Ovary (tissue), 9 donors: Measurements from ENCODE around the gene RRAD. TPM values are rescaled to one million over a fixed set of nuclear protein-coding genes. Genes with fewer than 3 reads are reported as not detected.
"Not testable (repeated sequence)": the region's sequence is repeated elsewhere in the genome, so short reads cannot be mapped to it uniquely, and the experiment has no call there.

Experiments used
- DNase-seq, 5 donors: peaks; one replicate each; pipeline ENCODE4 v3.0.0-alpha.2; 2019 to 2020
- H3K27ac ChIP-seq, 2 donors: fragments of 200-600 bp; one replicate each; pipeline versions ENCODE4 v1.5.1 to v1.8.0; 2019 to 2022
- H3K27me3 ChIP-seq: fragments of 200-600 bp; one replicate; pipeline ENCODE4 v1.8.0; 2022
- H3K36me3 ChIP-seq: fragments of 200-600 bp; sonication (generic); one replicate; pipeline ENCODE4 v1.5.1; 2019
- H3K4me1 ChIP-seq: one replicate; pipeline ENCODE4 v1.8.1; 2013; ENCODE audit warnings: mild to moderate bottlenecking, moderate library complexity; ENCODE audit not compliant: insufficient read depth
- H3K4me3 ChIP-seq: fragments of 200-600 bp; sonication (generic); one replicate; pipeline ENCODE4 v1.5.1; 2017
- H3K9me3 ChIP-seq, 2 donors: fragments of 200-600 bp in 1 of 2; sonication (generic) in 1 of 2; one replicate each; pipeline versions ENCODE4 v1.5.1 to v1.8.1; 2013 to 2019; ENCODE audit warnings: mild to moderate bottlenecking in 1 of 2, moderate library complexity in 1 of 2
- EP300 ChIP-seq: sonication (generic); formaldehyde crosslinking; IDR thresholded peaks from one replicate; pipeline ENCODE4 v1.6.1; 2017; ENCODE audit warnings: antibody characterized with exemption
- POLR2A ChIP-seq: fragments of 450-650 bp; IDR thresholded peaks from one replicate; pipeline ENCODE4 v1.6.1; 2017; ENCODE audit warnings: antibody characterized with exemption, mild to moderate bottlenecking, moderate library complexity
- WGBS, 3 donors: extraction: QIAGEN DNeasy Blood & Tissue Kit in 1 of 3; methylation state at CpG; one replicate each; pipeline versions ENCODE4 v1.1.5 to v1.1.7; 2013 to 2017; 5-methylcytosine and 5-hydroxymethylcytosine counted together
- intact Hi-C, 4 donors: fragments of 100-400 bp; cut with DNase I; formaldehyde crosslinking; loops; one replicate each; pipeline versions ENCODE4 v1.11.0 to v1.15.1; 2022 to 2023
- polyA plus RNA-seq, 2 donors: library from polyadenylated mRNA; stranded (reverse); fragments of 200-250 nt in 1 of 2; fragments of 350-450 nt in 1 of 2; fragmentation: Illumina TruSeq in 1 of 2; extraction: RNeasy Lipid Tissue Mini Kit (QIAGEN cat#74804) in 1 of 2; gene quantifications; one replicate each; pipeline ENCODE4 v1.2.3, GENCODE V29; 2013 to 2014
- total RNA-seq, 7 donors: library from RNA; depleted of rRNA in 2 of 7; stranded (reverse); fragments of >200 nt in 2 of 7; fragmentation: NEBNext Ultra II Directional in 3 of 7; extraction: Animal tissue kit (Norgen Biotek cat#: 25700) in 3 of 7; gene quantifications; one replicate each; pipeline versions ENCODE4 v1.1.0 to v1.2.4, GENCODE V29; 2016 to 2023
- TF ChIP-seq, protein P1 (sequence below), 3 donors: fragments of 450-650 bp in 2 of 3; fragments of 200-600 bp in 1 of 3; IDR thresholded peaks; one replicate each; pipeline versions ENCODE4 v1.5.1 to v1.8.0; 2016 to 2022; ENCODE audit warnings: antibody characterized with exemption in 3 of 3, mild to moderate bottlenecking in 1 of 3
- donor health status: DM: no; HTN: no; CAD: no; lungs with moderate emphysema.
- donor health status: DM: no; HTN: no; CAD: no.
- donor health status: Bipolar disorder and iron deficiency.
- donor health status: DM: yes; HTN: yes; CAD: no.
- donor health status: DM: no; HTN: no; CAD: no.
- donor health status: DM: yes; HTN: yes; CAD: no.

RRAD gene
- total and polyA plus RNA-seq, 9 donors: 2.3 to 43.1 (median 12.1) TPM

DNA sequence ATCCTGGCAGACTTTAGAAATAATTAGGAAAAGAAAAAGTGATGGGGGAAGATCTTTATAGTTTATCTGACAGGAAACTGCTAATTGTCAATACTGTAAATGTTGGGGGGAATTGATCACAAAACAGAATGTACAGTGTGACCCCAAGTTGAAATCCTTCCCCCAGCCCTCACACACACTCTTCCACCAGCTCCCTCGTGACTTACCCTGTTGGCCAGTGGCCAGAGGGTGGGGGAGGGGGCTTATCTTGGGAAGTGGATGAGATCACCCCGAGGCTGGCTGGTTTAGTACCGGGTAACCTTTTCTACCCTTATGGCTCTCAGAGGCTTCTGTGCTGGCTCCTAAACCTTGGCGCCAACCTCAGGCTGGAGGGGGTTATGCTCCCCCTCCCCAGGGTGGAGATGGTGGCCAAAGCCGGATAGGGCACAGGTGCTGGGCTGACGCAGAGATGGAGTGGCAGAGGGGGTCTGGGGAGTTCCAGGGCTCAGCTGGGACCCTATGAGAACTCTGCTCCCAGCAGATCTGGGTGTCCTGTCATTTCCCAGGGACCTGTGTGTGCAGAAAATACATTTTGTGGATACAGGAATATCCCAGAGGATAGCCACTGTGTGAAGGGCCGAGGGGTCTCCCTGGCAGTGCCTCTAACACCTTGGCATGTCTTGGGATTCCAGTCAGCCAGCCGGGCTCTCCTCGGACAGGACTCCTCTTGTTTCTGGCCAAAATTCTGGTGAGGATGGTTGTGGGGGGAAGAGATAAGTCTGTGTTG is 25.2 kb downstream of the RRAD start:
- Histone ChIP-seq H3K27me3 (no peaks in the 10 kb centered on the region), H3K4me1 (peaks cover 42% of the 10 kb centered on the region), H3K27ac (peak overlapping the region; percentile 63 to 81), H3K36me3 (no peaks in the 10 kb centered on the region), H3K4me3 (no peak overlapping the region), H3K9me3 (no peaks in the 10 kb centered on the region)
- no peak for TF ChIP-seq EP300
- no peak for TF ChIP-seq POLR2A
- WGBS, 3 donors: 12 to 16% (median 14%) methylated on average over 9 of the region's 9 CpGs
- peak; percentile 92 to 95 (median 94) for DNase-seq
- intact Hi-C loops: loop anchor here in 3 of 4 donors (5.0 to 10.0 kb wide), 2 partner anchors 32 to 255 kb away; partner anchors contain the start of genes CIAO2B (in 2 of the 3), B3GNT9 (in 1 of the 3), FBXL8 (in 1 of the 3) and TRADD (in 1 of the 3)

DNA sequence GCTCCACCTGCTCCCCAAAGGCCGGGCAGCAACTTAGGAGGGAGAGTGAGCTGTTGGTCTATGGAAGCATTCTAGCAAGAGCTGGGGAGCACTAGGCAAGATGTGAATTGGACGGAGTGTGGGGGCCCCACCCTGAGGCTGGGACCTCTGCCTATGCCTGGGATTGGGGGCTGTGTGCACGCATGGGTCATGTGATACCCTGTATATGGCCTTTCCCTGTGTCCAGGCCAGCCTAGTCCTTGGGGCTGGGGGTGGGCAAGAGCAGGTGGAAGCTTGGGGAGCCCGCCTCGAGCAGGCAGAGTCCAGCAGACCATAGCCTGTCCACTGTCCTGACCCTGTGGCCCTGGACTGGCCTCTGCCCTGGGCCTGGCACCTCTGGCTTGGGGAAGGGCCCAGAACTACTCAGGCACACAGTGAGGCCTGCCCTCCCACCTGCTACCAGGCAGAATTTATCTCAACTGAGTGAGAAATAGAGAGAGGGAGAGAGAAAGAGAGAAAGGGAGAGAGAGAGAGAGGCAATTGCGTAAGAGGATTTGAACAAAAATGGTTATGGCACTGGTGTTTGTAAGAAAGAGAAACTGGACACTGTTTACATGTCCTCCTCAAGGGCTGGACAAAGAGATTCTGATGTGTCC is 25.9 kb downstream of the RRAD start:
- TF ChIP-seq, protein P1, sequence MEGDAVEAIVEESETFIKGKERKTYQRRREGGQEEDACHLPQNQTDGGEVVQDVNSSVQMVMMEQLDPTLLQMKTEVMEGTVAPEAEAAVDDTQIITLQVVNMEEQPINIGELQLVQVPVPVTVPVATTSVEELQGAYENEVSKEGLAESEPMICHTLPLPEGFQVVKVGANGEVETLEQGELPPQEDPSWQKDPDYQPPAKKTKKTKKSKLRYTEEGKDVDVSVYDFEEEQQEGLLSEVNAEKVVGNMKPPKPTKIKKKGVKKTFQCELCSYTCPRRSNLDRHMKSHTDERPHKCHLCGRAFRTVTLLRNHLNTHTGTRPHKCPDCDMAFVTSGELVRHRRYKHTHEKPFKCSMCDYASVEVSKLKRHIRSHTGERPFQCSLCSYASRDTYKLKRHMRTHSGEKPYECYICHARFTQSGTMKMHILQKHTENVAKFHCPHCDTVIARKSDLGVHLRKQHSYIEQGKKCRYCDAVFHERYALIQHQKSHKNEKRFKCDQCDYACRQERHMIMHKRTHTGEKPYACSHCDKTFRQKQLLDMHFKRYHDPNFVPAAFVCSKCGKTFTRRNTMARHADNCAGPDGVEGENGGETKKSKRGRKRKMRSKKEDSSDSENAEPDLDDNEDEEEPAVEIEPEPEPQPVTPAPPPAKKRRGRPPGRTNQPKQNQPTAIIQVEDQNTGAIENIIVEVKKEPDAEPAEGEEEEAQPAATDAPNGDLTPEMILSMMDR (IDR thresholded peaks at IDR 0.05): no peak
- no peak for TF ChIP-seq EP300
- TF ChIP-seq POLR2A: no peak

DNA sequence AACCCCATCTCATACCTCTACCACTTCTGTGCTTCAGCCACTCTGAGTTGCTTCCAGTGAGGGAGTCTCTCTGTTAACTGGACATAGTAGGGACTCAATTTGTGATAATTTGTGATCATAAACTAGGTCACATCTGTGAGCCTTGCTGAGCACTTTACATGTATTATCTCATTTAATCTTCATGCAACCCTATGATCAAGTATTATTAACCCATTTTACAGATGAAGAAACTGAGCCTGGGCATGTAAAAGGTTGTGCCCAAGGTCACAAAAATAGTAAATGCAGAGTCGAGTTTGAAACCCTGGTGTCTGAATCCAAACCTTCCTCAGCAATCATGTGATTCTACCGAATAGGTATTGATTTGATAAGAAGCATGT is 26.4 kb downstream of the RRAD start:
- H3K4me1 ChIP-seq: peaks cover 36% of the 10 kb centered on the region
- 39 to 62% (median 45%) methylated on average over 2 of the region's 2 CpGs for WGBS, 3 donors
- no peak for DNase-seq
- no peaks in the 10 kb centered on the region for H3K9me3 ChIP-seq
- peak overlapping the region; percentile 68 to 81 for H3K27ac ChIP-seq
- H3K4me3 ChIP-seq: no peak overlapping the region
- H3K36me3 ChIP-seq: no peaks in the 10 kb centered on the region
- intact Hi-C loops: loop anchor here in 3 of 4 donors (5.0 to 10.0 kb wide), 2 partner anchors 33 to 256 kb away; partner anchors contain the start of genes CIAO2B (in 2 of the 3), B3GNT9 (in 1 of the 3), FBXL8 (in 1 of the 3) and TRADD (in 1 of the 3)
- H3K27me3 ChIP-seq: no peaks in the 10 kb centered on the region
- TF ChIP-seq, protein P1 (IDR thresholded peaks at IDR 0.05): no peak
- TF ChIP-seq POLR2A: no peak
- TF ChIP-seq EP300: no peak

More for the DNA sequence above, 25.9 kb downstream of the RRAD start:
- no peaks in the 10 kb centered on the region for H3K36me3 ChIP-seq
- peaks cover 38% of the 10 kb centered on the region for H3K4me1 ChIP-seq
- peak; percentile 47 to 72 (median 62) for DNase-seq
- WGBS, 3 donors: 60 to 64% (median 62%) methylated on average over 6 of the region's 6 CpGs
- no peaks in the 10 kb centered on the region for H3K27me3 ChIP-seq
- H3K4me3 ChIP-seq: no peak overlapping the region
- H3K9me3 ChIP-seq: no peaks in the 10 kb centered on the region
- intact Hi-C loops: loop anchor here in 3 of 4 donors (5.0 to 10.0 kb wide), 2 partner anchors 33 to 255 kb away; partner anchors contain the start of genes CIAO2B (in 2 of the 3), B3GNT9 (in 1 of the 3), FBXL8 (in 1 of the 3) and TRADD (in 1 of the 3)
- peak overlapping the region; percentile 68 to 81 for H3K27ac ChIP-seq

DNA sequence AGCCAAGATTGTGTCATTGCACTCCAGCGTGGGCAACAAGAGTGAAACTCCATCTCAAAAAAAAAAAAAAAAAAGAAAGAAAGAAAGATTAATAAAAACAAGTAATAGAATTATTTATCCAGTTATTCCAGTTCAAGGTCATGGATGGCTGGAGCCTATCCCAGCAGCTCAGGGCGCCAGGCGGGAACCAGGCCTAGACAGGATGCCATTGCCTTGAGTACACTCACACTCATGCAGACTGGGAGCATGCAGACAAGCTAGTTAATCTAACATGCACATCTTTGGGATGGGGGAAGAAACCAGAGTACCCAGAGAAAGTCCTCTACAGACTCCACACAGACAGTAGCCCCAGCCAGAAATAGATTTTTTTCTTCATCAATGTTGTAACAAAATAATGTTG is 27.1 kb downstream of the RRAD start:
- intact Hi-C loops: loop anchor here in 3 of 4 donors (5.0 to 10.0 kb wide), 2 partner anchors 34 to 257 kb away; partner anchors contain the start of genes CIAO2B (in 2 of the 3), B3GNT9 (in 1 of the 3), FBXL8 (in 1 of the 3) and TRADD (in 1 of the 3)

DNA sequence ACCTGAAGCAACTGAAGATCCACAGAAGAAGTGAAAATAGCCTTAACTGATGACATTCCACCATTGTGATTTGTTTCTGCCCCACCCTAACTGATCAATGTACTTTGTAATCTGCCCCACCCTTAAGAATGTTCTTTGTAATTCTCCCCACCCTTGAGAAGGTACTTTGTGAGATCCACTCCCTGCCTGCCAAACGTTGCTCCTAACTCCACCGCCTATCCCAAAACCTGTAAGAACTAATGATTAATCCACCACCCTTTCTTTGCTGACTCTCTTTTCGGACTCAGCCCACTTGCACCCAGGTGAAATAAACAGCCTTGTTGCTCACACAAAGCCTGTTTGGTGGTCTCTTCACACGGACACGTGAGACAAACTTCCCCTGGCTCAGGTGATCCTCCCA is 28.7 kb downstream of the RRAD start:
- WGBS, 3 donors: 69 to 76% (median 75%) methylated on average over 5 of the region's 5 CpGs
- not testable (repeated sequence) for H3K36me3 ChIP-seq, H3K27me3 ChIP-seq, DNase-seq, H3K4me3 ChIP-seq, H3K9me3 ChIP-seq, H3K27ac ChIP-seq
- H3K4me1 ChIP-seq: peaks cover 32% of the 10 kb centered on the region
- intact Hi-C loops: loop anchor here in 3 of 4 donors (5.0 to 10.0 kb wide), 2 partner anchors 36 to 258 kb away; partner anchors contain the start of genes CIAO2B (in 2 of the 3), B3GNT9 (in 1 of the 3), FBXL8 (in 1 of the 3) and TRADD (in 1 of the 3)

More for the DNA sequence above, 27.1 kb downstream of the RRAD start:
- H3K4me1 ChIP-seq: peaks cover 32% of the 10 kb centered on the region
- H3K4me3 ChIP-seq: no peak overlapping the region
- TF ChIP-seq, protein P1 (IDR thresholded peaks at IDR 0.05): no peak
- TF ChIP-seq EP300 (no peak), POLR2A (no peak)
- DNase-seq: peak; percentile 76 to 85 (median 79)
- 1 to 22% (median 3%) methylated on average over 3 of the region's 3 CpGs for WGBS, 3 donors
- no peaks in the 10 kb centered on the region for H3K9me3 ChIP-seq
- H3K27me3 ChIP-seq: no peaks in the 10 kb centered on the region
- H3K36me3 ChIP-seq: no peaks in the 10 kb centered on the region
- H3K27ac ChIP-seq: peak overlapping the region in 1 of 2 donors; percentile 45
